H1 (cell line): Measurements from ENCODE around the gene VAV2. TPM values are rescaled to one million over a fixed set of nuclear protein-coding genes. Genes with fewer than 3 reads are reported as not detected.

ENCODE experiments used
- CTCF ChIA-PET: fragments of 300-600 bp; sonication (Branson Sonifier 250); formaldehyde crosslinking; loops from one replicate; lab custom pipeline; 2021; ENCODE audit not compliant: partially characterized antibody; lab: Charles Lee
- POLR2A ChIA-PET: fragments of 300-600 bp; sonication (Branson Sonifier 250); formaldehyde crosslinking; loops from one replicate; lab custom pipeline; 2021; ENCODE audit warnings: inconsistent platforms; ENCODE audit not compliant: partially characterized antibody; lab: Charles Lee
- DNase-seq, 2 experiments: peaks; one replicate each; pipeline versions ENCODE4 v3.0.0 to v3.0.0-alpha.2; 2010 to 2022; ENCODE audit warnings: low spot score in 2 of 2, low read depth in 1 of 2, mixed read lengths in 1 of 2
- FAIRE-seq: peaks from 2 replicates; lab custom pipeline; 2011; peaks lifted over from hg19 to GRCh38; lab: Jason Lieb, UNC
- H2AFZ ChIP-seq: 2 replicates; pipeline ENCODE4 v1.8.1; 2012; ENCODE audit warnings: low read length, inconsistent platforms
- H2AK5ac ChIP-seq: 2 replicates; pipeline ENCODE4 v1.6.1; 2013; ENCODE audit warnings: low read depth, low read length
- H2BK120ac ChIP-seq: replicated peaks from 2 replicates; pipeline ENCODE3; 2013; ENCODE audit warnings: low read depth, low read length, inconsistent platforms
- H2BK12ac ChIP-seq: 2 replicates; pipeline ENCODE4 v1.6.1; 2013; ENCODE audit warnings: low read depth, low read length
- H2BK15ac ChIP-seq: 2 replicates; pipeline ENCODE4 v1.6.1; 2013; ENCODE audit warnings: low read length
- H2BK20ac ChIP-seq: 2 replicates; pipeline ENCODE4 v1.6.1; 2013; ENCODE audit warnings: low read length
- H2BK5ac ChIP-seq: 2 replicates; pipeline ENCODE4 v1.6.1; 2013; ENCODE audit warnings: low read depth, low read length
- H3K14ac ChIP-seq: 2 replicates; pipeline ENCODE4 v1.6.1; 2013; ENCODE audit warnings: inconsistent platforms; ENCODE audit not compliant: insufficient read length
- H3K18ac ChIP-seq: 2 replicates; pipeline ENCODE4 v1.6.1; 2013; ENCODE audit warnings: low read length; ENCODE audit errors: extremely low read depth
- H3K23ac ChIP-seq: 2 replicates; pipeline ENCODE4 v1.6.1; 2013; ENCODE audit warnings: inconsistent platforms; ENCODE audit not compliant: insufficient read length
- H3K23me2 ChIP-seq: 2 replicates; pipeline ENCODE4 v1.6.1; 2013; ENCODE audit warnings: low read depth, low read length
- H3K27ac ChIP-seq: 2 replicates; pipeline ENCODE4 v1.6.1; 2011; ENCODE audit warnings: low read depth, low read length, inconsistent platforms
- H3K27me3 ChIP-seq, 4 experiments: replicated peaks in 1 of 4; 1 replicate in 1 of 4; 2 replicates in 3 of 4; pipeline versions ENCODE4 v1.6.1 to v1.8.1; 2011 to 2013; ENCODE audit warnings: low read length in 3 of 4, mild to moderate bottlenecking in 3 of 4, inconsistent platforms in 2 of 4, mixed read lengths in 2 of 4, moderate library complexity in 1 of 4; ENCODE audit not compliant: control insufficient read depth in 3 of 4, insufficient read depth in 3 of 4; ENCODE audit errors: extremely low read depth in 1 of 4
- H3K36me3 ChIP-seq, 4 experiments: 2 replicates each; pipeline versions ENCODE4 v1.6.1 to v1.8.1; 2011 to 2013; ENCODE audit warnings: mild to moderate bottlenecking in 4 of 4, low read length in 3 of 4, moderate library complexity in 2 of 4, control low read depth in 1 of 4, inconsistent platforms in 1 of 4; ENCODE audit not compliant: insufficient read depth in 4 of 4, control insufficient read depth in 2 of 4
- H3K4ac ChIP-seq: replicated peaks from 2 replicates; pipeline ENCODE3; 2013; ENCODE audit warnings: low read length, low read depth, mixed read lengths, inconsistent platforms; ENCODE audit not compliant: insufficient read length
- H3K4me1 ChIP-seq, 4 experiments: replicated peaks in 1 of 4; 1 replicate in 1 of 4; 2 replicates in 3 of 4; pipeline versions ENCODE4 v1.6.1 to v1.8.1; 2011 to 2013; ENCODE audit warnings: low read length in 3 of 4, inconsistent platforms in 2 of 4, mixed read lengths in 1 of 4; ENCODE audit not compliant: insufficient read depth in 4 of 4, control insufficient read depth in 3 of 4
- H3K4me2 ChIP-seq, 2 experiments: 2 replicates each; pipeline versions ENCODE4 v1.6.1 to v1.8.1; 2011 to 2013; ENCODE audit warnings: low read depth in 2 of 2, low read length in 2 of 2, control low read depth in 1 of 2, inconsistent platforms in 1 of 2, mild to moderate bottlenecking in 1 of 2; ENCODE audit not compliant: insufficient read depth in 1 of 2
- H3K4me3 ChIP-seq, 4 experiments: fragments of 200-600, 300-600 bp in 1 of 4; sonication (generic), shearing (Covaris generic), sonication (Bioruptor Twin) in 1 of 4; 2 replicates each; pipeline versions ENCODE4 v1.5.1 to v1.8.1; 2011 to 2016; ENCODE audit warnings: low read length in 4 of 4, low read depth in 3 of 4, control low read depth in 2 of 4, inconsistent platforms in 2 of 4, mild to moderate bottlenecking in 2 of 4, mixed read lengths in 1 of 4, moderate library complexity in 1 of 4; ENCODE audit not compliant: insufficient read depth in 2 of 4; ENCODE audit errors: extremely low read depth in 1 of 4
- H3K56ac ChIP-seq: replicated peaks from 2 replicates; pipeline ENCODE3; 2013; ENCODE audit warnings: low read depth, mild to moderate bottlenecking, mixed read lengths, low read length, inconsistent platforms; ENCODE audit not compliant: insufficient read length
- H3K79me1 ChIP-seq: 2 replicates; pipeline ENCODE4 v1.6.1; 2013; ENCODE audit warnings: low read depth, low read length, control low read depth
- H3K79me2 ChIP-seq, 2 experiments: 2 replicates each; pipeline versions ENCODE4 v1.6.1 to v1.8.1; 2012 to 2013; ENCODE audit warnings: low read length in 2 of 2, mild to moderate bottlenecking in 2 of 2, inconsistent platforms in 1 of 2; ENCODE audit not compliant: insufficient read depth in 2 of 2, control insufficient read depth in 1 of 2
- H3K9ac ChIP-seq, 4 experiments: replicated peaks in 1 of 4; 1 replicate in 1 of 4; 2 replicates in 3 of 4; pipeline versions ENCODE4 v1.6.1 to v1.8.1; 2011 to 2013; ENCODE audit warnings: low read depth in 3 of 4, low read length in 3 of 4, control low read depth in 2 of 4, mild to moderate bottlenecking in 2 of 4, moderate library complexity in 2 of 4, inconsistent platforms in 1 of 4; ENCODE audit errors: extremely low read depth in 1 of 4
- H3K9me3 ChIP-seq, 2 experiments: 2 replicates each; pipeline versions ENCODE4 v1.6.1 to v1.8.1; 2012 to 2013; ENCODE audit warnings: mild to moderate bottlenecking in 2 of 2, moderate library complexity in 2 of 2, control low read depth in 1 of 2, inconsistent platforms in 1 of 2, low read depth in 1 of 2, low read length in 1 of 2, mixed read lengths in 1 of 2; ENCODE audit not compliant: insufficient read depth in 2 of 2
- H4K20me1 ChIP-seq, 2 experiments: replicated peaks in 1 of 2; 2 replicates each; pipeline versions ENCODE3 to v1.8.1; 2011 to 2013; ENCODE audit warnings: inconsistent platforms in 2 of 2, low read length in 2 of 2, mild to moderate bottlenecking in 1 of 2; ENCODE audit not compliant: insufficient read depth in 2 of 2, control insufficient read depth in 1 of 2
- H4K5ac ChIP-seq: 2 replicates; pipeline ENCODE4 v1.6.1; 2013; ENCODE audit warnings: low read length, low read depth, mixed read lengths, inconsistent platforms; ENCODE audit not compliant: insufficient read length
- H4K8ac ChIP-seq: 2 replicates; pipeline ENCODE4 v1.8.0; 2013; ENCODE audit warnings: mild to moderate bottlenecking, moderate library complexity, low read length, inconsistent platforms; ENCODE audit not compliant: insufficient read depth; ENCODE audit errors: extremely low read depth
- H4K91ac ChIP-seq: replicated peaks from 2 replicates; pipeline ENCODE3; 2013; ENCODE audit warnings: low read length, mixed read lengths, inconsistent platforms; ENCODE audit not compliant: insufficient read length
- JUND ChIP-seq: IDR thresholded peaks from 2 replicates; pipeline ENCODE4 v1.6.1; 2011; ENCODE audit warnings: mild to moderate bottlenecking, improper control_type of control experiment, low read length
- RFX5 ChIP-seq: IDR thresholded peaks from 2 replicates; pipeline ENCODE4 v1.6.1; 2011; ENCODE audit warnings: low read depth, low read length, improper control_type of control experiment, borderline replicate concordance
- WGBS, 2 experiments: shearing (Covaris generic) in 1 of 2; methylation state at CpG; one replicate each; pipeline versions ENCODE4 v1.1.6 to v1.1.7; 2013 to 2015; ENCODE audit warnings: low lambda C conversion rate in 2 of 2, mixed read lengths in 2 of 2, inconsistent platforms in 1 of 2, low coverage in 1 of 2, missing lambda C conversion rate in 1 of 2; ENCODE audit not compliant: insufficient replicate concordance in 2 of 2, insufficient coverage in 1 of 2, insufficient read length in 1 of 2; ENCODE audit errors: extremely low coverage in 1 of 2, missing lambda C conversion rate in 1 of 2; 5-methylcytosine and 5-hydroxymethylcytosine counted together
- polyA plus RNA-seq, 7 experiments: library from polyadenylated mRNA; depleted of rRNA in 3 of 7; stranded (reverse) in 5 of 7; unstranded in 2 of 7; fragments of >200 nt in 5 of 7; fragments of 200-250 nt in 2 of 7; gene quantifications; 1 replicate in 5 of 7; 2 replicates in 1 of 7; 4 replicates in 1 of 7; pipeline versions ENCODE4 v1.2.1 to v1.2.3, GENCODE V29; 2011 to 2013; ENCODE audit warnings: missing spikeins in 2 of 7, mixed read lengths in 2 of 7
- total RNA-seq: library from RNA; stranded (reverse); fragmentation: NEBNext Ultra II Directional; extraction: Animal tissue kit (Norgen Biotek cat#: 25700); gene quantifications from 2 replicates; pipeline ENCODE4 v1.2.1, GENCODE V29; 2021
- TF ChIP-seq, protein P1 (sequence below): IDR thresholded peaks from 2 replicates; pipeline ENCODE4 v1.6.1; 2012; ENCODE audit warnings: inconsistent platforms

VAV2 gene
- total and polyA plus RNA-seq, 2 of the 8 experiments (the other 6 are each of a cell fraction or from before 2014, with no cell fraction given) = 13.6 to 37.6 TPM

DNA sequence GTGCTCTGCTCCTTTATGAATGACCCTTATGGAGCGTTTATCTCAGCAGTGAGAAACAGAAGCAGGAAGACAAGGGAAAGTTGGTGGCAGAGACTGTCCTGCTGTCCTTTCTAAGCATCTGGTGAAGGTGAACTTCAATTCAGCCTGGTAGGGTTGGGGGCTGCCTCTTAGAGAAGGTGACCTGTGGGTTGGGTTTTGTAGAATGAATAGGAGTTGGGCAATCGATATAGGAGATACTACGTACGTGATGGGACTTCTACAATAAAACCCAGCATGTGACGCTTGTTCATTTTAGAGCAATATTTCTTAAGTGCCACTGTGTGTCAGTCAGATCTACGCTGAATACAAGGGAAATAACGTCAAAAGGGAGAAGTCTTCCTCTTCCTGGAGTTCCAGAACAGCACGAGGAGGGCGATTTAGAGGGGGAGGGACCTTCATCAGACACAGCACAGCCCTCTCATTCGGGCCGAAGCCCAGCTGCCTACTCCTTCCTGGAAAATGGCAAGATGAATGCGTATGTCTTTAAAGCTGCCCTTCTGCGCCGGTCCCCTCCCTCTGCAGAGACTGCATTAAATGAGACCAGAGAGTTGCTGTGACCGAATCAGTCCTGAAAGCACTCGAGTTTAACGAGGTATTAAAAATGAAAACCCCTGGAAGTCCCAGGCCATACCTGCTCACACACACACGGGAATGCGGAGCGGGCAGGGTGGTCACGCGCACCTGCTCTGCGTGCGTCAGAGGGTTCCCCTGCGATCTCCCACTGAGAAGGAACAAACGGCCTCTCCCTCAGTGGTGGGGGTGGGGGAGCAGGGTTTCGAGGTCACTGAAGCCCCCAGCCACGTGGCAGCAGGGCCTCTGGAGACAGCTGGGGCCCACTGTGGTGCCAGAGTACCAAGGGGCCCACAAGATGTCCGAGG lies 168.7 kb downstream of the VAV2 start:
- Histone ChIP-seq H4K20me1 (peaks cover 0 to 2% of the 10 kb centered on the region in 2 experiments), H3K27me3 (no peaks in the 10 kb centered on the region), H2BK15ac (no peak overlapping the region; the same call in 1 of the 2 replicates), H3K9ac (no peak overlapping the region), H2BK5ac (no peak overlapping the region; the same call in 1 of the 2 replicates), H4K91ac (no peak overlapping the region), H3K4ac (no peak overlapping the region), H3K56ac (no peak overlapping the region), H3K4me2 (peak overlapping the region; percentile 29 to 47; a peak in 2 of 4 replicates), H3K79me1 (peaks cover 3% of the 10 kb centered on the region; the same call in 1 of the 2 replicates), H2AK5ac (no peak overlapping the region), H3K79me2 (no peaks in the 10 kb centered on the region), H3K23me2 (no peaks in the 10 kb centered on the region), H3K23ac (no peak overlapping the region), H2BK120ac (no peak overlapping the region), H3K14ac (no peak overlapping the region), H4K5ac (no peak overlapping the region), H2BK20ac (no peak overlapping the region), H2AFZ (no peak overlapping the region), H4K8ac (no peak overlapping the region), H3K36me3 (no peaks in the 10 kb centered on the region), H2BK12ac (peak overlapping the region; percentile 41; the same call in 1 of the 2 replicates), H3K9me3 (no peaks in the 10 kb centered on the region), H3K4me3 (no peak overlapping the region), H3K18ac (peak overlapping the region; percentile 48; the same call in 1 of the 2 replicates), H3K4me1 (peaks cover 0 to 35% (median 29%) of the 10 kb centered on the region in 4 experiments; a peak in 6 of 7 replicates), H3K27ac (0 out of 2 replicates have a peak overlapping the region, but pooled peaks have one; percentile 47)
- WGBS, 2 experiments = 74% methylated on average over 29 of the region's 29 CpGs; no CpG with 5 or more reads in 1 of the 2 experiments
- ChIA-PET POLR2A (interaction anchor here (0.5 to 0.9 kb wide), 2 partner anchors 8 to 364 kb away, joined by 3 read pairs; partner anchors contain the start of gene CACFD1), CTCF (interaction anchor here (1.4 to 1.6 kb wide), 2 partner anchors 8 to 11 kb away, joined by 3 to 5 read pairs; no protein-coding TSS in a partner anchor)
- DNase-seq = no peak
- FAIRE-seq = no peak
- TF ChIP-seq, protein P1, sequence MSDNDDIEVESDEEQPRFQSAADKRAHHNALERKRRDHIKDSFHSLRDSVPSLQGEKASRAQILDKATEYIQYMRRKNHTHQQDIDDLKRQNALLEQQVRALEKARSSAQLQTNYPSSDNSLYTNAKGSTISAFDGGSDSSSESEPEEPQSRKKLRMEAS = 0 out of 2 replicates have a peak, but pooled peaks have one; percentile 31
- TF ChIP-seq JUND (no peak), RFX5 (no peak)
